ENCODE results near the gene ENTPD3. TPM values are rescaled to one million over a fixed set of nuclear protein-coding genes. Genes with fewer than 3 reads are reported as not detected.

The ENTPD3 gene
- total and polyA plus RNA-seq, 2 of the 13 experiments (the other 11 are each of a cell fraction or from before 2014, with no cell fraction given): 0.07 TPM; not detected in 1

- TF ChIP-seq ZNF609 (CRISPR knock-in tag; IDR thresholded peaks at IDR 0.05; ENCODE audit: borderline replicate concordance) (no peak), NKX3-1 (CRISPR knock-in tag; IDR thresholded peaks at IDR 0.05) (no peak), TBP (CRISPR knock-in tag; IDR thresholded peaks at IDR 0.05) (no peak), PAX8 (CRISPR knock-in tag; IDR thresholded peaks at IDR 0.05; ENCODE audit: borderline replicate concordance) (no peak), PITX1 (CRISPR knock-in tag; IDR thresholded peaks at IDR 0.05) (peak; percentile 62), ATF7-NPFF (CRISPR knock-in tag; IDR thresholded peaks at IDR 0.05; ENCODE audit: low read depth) (peak; percentile 82; the same call in 1 of the 2 replicates), ZNF383 (CRISPR knock-in tag; IDR thresholded peaks at IDR 0.05; ENCODE audit: borderline replicate concordance) (no peak), ATF5 (CRISPR knock-in tag; IDR thresholded peaks at IDR 0.05; ENCODE audit: low read depth) (no peak), ARNTL (CRISPR knock-in tag; IDR thresholded peaks at IDR 0.05) (peak; percentile 79; the same call in 1 of the 2 replicates), ZNF263 (CRISPR knock-in tag; IDR thresholded peaks at IDR 0.05) (no peak), MYPOP (CRISPR knock-in tag; IDR thresholded peaks at IDR 0.05) (peak; percentile 49; the same call in 1 of the 2 replicates), NFE2L1 (CRISPR knock-in tag; IDR thresholded peaks at IDR 0.05; ENCODE audit: borderline replicate concordance) (no peak; the same call in 1 of the 2 replicates), ZNF569 (CRISPR knock-in tag; IDR thresholded peaks at IDR 0.05; ENCODE audit: borderline replicate concordance) (no peak), TRIM22 (IDR thresholded peaks at IDR 0.05) (no peak), MTF2 (CRISPR knock-in tag; IDR thresholded peaks at IDR 0.05; ENCODE audit: borderline replicate concordance) (no peak), UBTF (CRISPR knock-in tag; IDR thresholded peaks at IDR 0.05) (peak; percentile 50; the same call in 1 of the 2 replicates)
Measured at GRCh38 chr3:40452876-40453730, 66.1 kb downstream of the ENTPD3 start (continued).
